ENCODE results near the gene SLC23A3.

Gene SLC23A3

GRCh38 chr2:219129589-219129988 lies 40.2 kb downstream of the SLC23A3 start:
- H3K9ac ChIP-seq (ENCODE audit: low read length in 2 of 2) = no peak overlapping the region
- H3K4me3 ChIP-seq (ENCODE audit: low read length in 2 of 2) = no peak overlapping the region
- no peaks in the 10 kb centered on the region for H3K36me3 ChIP-seq (ENCODE audit: control insufficient read depth in 2 of 2, insufficient read depth in 2 of 2, low read length in 2 of 2)
- no peaks in the 10 kb centered on the region for H3K4me1 ChIP-seq (ENCODE audit: control insufficient read depth, insufficient read depth, low read length)
- H3K9me3 ChIP-seq (ENCODE audit: control insufficient read depth in 2 of 2, low read length in 2 of 2) = no peaks in the 10 kb centered on the region
- no peaks in the 10 kb centered on the region for H3K27me3 ChIP-seq (ENCODE audit: control insufficient read depth in 1 of 2, insufficient read depth in 2 of 2, low read length in 2 of 2)
- no peak overlapping the region for H3K27ac ChIP-seq (ENCODE audit: low read length)

- no peak overlapping the region for H3K9ac ChIP-seq (ENCODE audit: low read length in 2 of 2)
- no peaks in the 10 kb centered on the region for H3K4me1 ChIP-seq (ENCODE audit: control insufficient read depth, insufficient read depth, low read length)
- no peaks in the 10 kb centered on the region for H3K36me3 ChIP-seq (ENCODE audit: control insufficient read depth in 2 of 2, insufficient read depth in 2 of 2, low read length in 2 of 2)
- H3K4me3 ChIP-seq (ENCODE audit: low read length in 2 of 2) = no peak overlapping the region
- H3K27me3 ChIP-seq (ENCODE audit: control insufficient read depth in 1 of 2, insufficient read depth in 2 of 2, low read length in 2 of 2) = no peaks in the 10 kb centered on the region
- no peak overlapping the region for H3K27ac ChIP-seq (ENCODE audit: low read length)
- H3K9me3 ChIP-seq (ENCODE audit: control insufficient read depth in 2 of 2, low read length in 2 of 2) = no peaks in the 10 kb centered on the region
These were observed 41.4 kb downstream of the SLC23A3 start for GRCh38 chr2:219128396-219128795.

- no peak overlapping the region for H3K4me3 ChIP-seq (ENCODE audit: low read length in 2 of 2)
- no peak overlapping the region for H3K9ac ChIP-seq (ENCODE audit: low read length in 2 of 2)
- no peaks in the 10 kb centered on the region for H3K27me3 ChIP-seq (ENCODE audit: control insufficient read depth in 1 of 2, insufficient read depth in 2 of 2, low read length in 2 of 2)
- no peak overlapping the region for H3K27ac ChIP-seq (ENCODE audit: low read length)
- no peaks in the 10 kb centered on the region for H3K4me1 ChIP-seq (ENCODE audit: control insufficient read depth, insufficient read depth, low read length)
- no peaks in the 10 kb centered on the region for H3K36me3 ChIP-seq (ENCODE audit: control insufficient read depth in 2 of 2, insufficient read depth in 2 of 2, low read length in 2 of 2)
- H3K9me3 ChIP-seq (ENCODE audit: control insufficient read depth in 2 of 2, low read length in 2 of 2) = no peaks in the 10 kb centered on the region
These were observed 42.7 kb downstream of the SLC23A3 start for GRCh38 chr2:219127037-219127635.

GRCh38 chr2:219126555-219126954 lies 43.3 kb downstream of the SLC23A3 start:
- H3K27ac ChIP-seq (ENCODE audit: low read length) = no peak overlapping the region
- no peak overlapping the region for H3K4me3 ChIP-seq (ENCODE audit: low read length in 2 of 2)
- H3K9me3 ChIP-seq (ENCODE audit: control insufficient read depth in 2 of 2, low read length in 2 of 2) = no peaks in the 10 kb centered on the region
- H3K27me3 ChIP-seq (ENCODE audit: control insufficient read depth in 1 of 2, insufficient read depth in 2 of 2, low read length in 2 of 2) = no peaks in the 10 kb centered on the region
- no peak overlapping the region for H3K9ac ChIP-seq (ENCODE audit: low read length in 2 of 2)
- no peaks in the 10 kb centered on the region for H3K4me1 ChIP-seq (ENCODE audit: control insufficient read depth, insufficient read depth, low read length)
- no peaks in the 10 kb centered on the region for H3K36me3 ChIP-seq (ENCODE audit: control insufficient read depth in 2 of 2, insufficient read depth in 2 of 2, low read length in 2 of 2)

GRCh38 chr2:219125886-219126270 lies 44.0 kb downstream of the SLC23A3 start:
- no peaks in the 10 kb centered on the region for H3K4me1 ChIP-seq (ENCODE audit: control insufficient read depth, insufficient read depth, low read length)
- no peaks in the 10 kb centered on the region for H3K27me3 ChIP-seq (ENCODE audit: control insufficient read depth in 1 of 2, insufficient read depth in 2 of 2, low read length in 2 of 2)
- H3K9me3 ChIP-seq (ENCODE audit: control insufficient read depth in 2 of 2, low read length in 2 of 2) = no peaks in the 10 kb centered on the region
- no peak overlapping the region for H3K9ac ChIP-seq (ENCODE audit: low read length in 2 of 2)
- no peaks in the 10 kb centered on the region for H3K36me3 ChIP-seq (ENCODE audit: control insufficient read depth in 2 of 2, insufficient read depth in 2 of 2, low read length in 2 of 2)
- no peak overlapping the region for H3K4me3 ChIP-seq (ENCODE audit: low read length in 2 of 2)
- no peak overlapping the region for H3K27ac ChIP-seq (ENCODE audit: low read length)

- no peak overlapping the region for H3K27ac ChIP-seq (ENCODE audit: low read length)
- no peak overlapping the region for H3K9ac ChIP-seq (ENCODE audit: low read length in 2 of 2)
- no peaks in the 10 kb centered on the region for H3K27me3 ChIP-seq (ENCODE audit: control insufficient read depth in 1 of 2, insufficient read depth in 2 of 2, low read length in 2 of 2)
- no peaks in the 10 kb centered on the region for H3K36me3 ChIP-seq (ENCODE audit: control insufficient read depth in 2 of 2, insufficient read depth in 2 of 2, low read length in 2 of 2)
- no peak overlapping the region for H3K4me3 ChIP-seq (ENCODE audit: low read length in 2 of 2)
- H3K9me3 ChIP-seq (ENCODE audit: control insufficient read depth in 2 of 2, low read length in 2 of 2) = no peaks in the 10 kb centered on the region
- no peaks in the 10 kb centered on the region for H3K4me1 ChIP-seq (ENCODE audit: control insufficient read depth, insufficient read depth, low read length)
These were observed 44.5 kb downstream of the SLC23A3 start for GRCh38 chr2:219125225-219125885.

GRCh38 chr2:219124381-219125110 lies 45.3 kb downstream of the SLC23A3 start:
- no peak overlapping the region for H3K27ac ChIP-seq (ENCODE audit: low read length)
- H3K4me3 ChIP-seq (ENCODE audit: low read length in 2 of 2) = no peak overlapping the region
- H3K36me3 ChIP-seq (ENCODE audit: control insufficient read depth in 2 of 2, insufficient read depth in 2 of 2, low read length in 2 of 2) = no peaks in the 10 kb centered on the region
- no peak overlapping the region for H3K9ac ChIP-seq (ENCODE audit: low read length in 2 of 2)
- H3K9me3 ChIP-seq (ENCODE audit: control insufficient read depth in 2 of 2, low read length in 2 of 2) = no peaks in the 10 kb centered on the region
- no peaks in the 10 kb centered on the region for H3K4me1 ChIP-seq (ENCODE audit: control insufficient read depth, insufficient read depth, low read length)
- H3K27me3 ChIP-seq (ENCODE audit: control insufficient read depth in 1 of 2, insufficient read depth in 2 of 2, low read length in 2 of 2) = no peaks in the 10 kb centered on the region

- Histone ChIP-seq H3K36me3 (ENCODE audit: control insufficient read depth in 2 of 2, insufficient read depth in 2 of 2, low read length in 2 of 2) (no peaks in the 10 kb centered on the region), H3K4me1 (ENCODE audit: control insufficient read depth, insufficient read depth, low read length) (no peaks in the 10 kb centered on the region), H3K9ac (ENCODE audit: low read length in 2 of 2) (no peak overlapping the region), H3K4me3 (ENCODE audit: low read length in 2 of 2) (no peak overlapping the region), H3K9me3 (ENCODE audit: control insufficient read depth in 2 of 2, low read length in 2 of 2) (no peaks in the 10 kb centered on the region), H3K27ac (ENCODE audit: low read length) (no peak overlapping the region), H3K27me3 (ENCODE audit: control insufficient read depth in 1 of 2, insufficient read depth in 2 of 2, low read length in 2 of 2) (no peaks in the 10 kb centered on the region)
These were observed 46.3 kb downstream of the SLC23A3 start for GRCh38 chr2:219123356-219124135.

- Histone ChIP-seq H3K4me1 (ENCODE audit: control insufficient read depth, insufficient read depth, low read length) (no peaks in the 10 kb centered on the region), H3K9me3 (ENCODE audit: control insufficient read depth in 2 of 2, low read length in 2 of 2) (no peaks in the 10 kb centered on the region), H3K9ac (ENCODE audit: low read length in 2 of 2) (no peak overlapping the region), H3K36me3 (ENCODE audit: control insufficient read depth in 2 of 2, insufficient read depth in 2 of 2, low read length in 2 of 2) (no peaks in the 10 kb centered on the region), H3K4me3 (ENCODE audit: low read length in 2 of 2) (no peak overlapping the region), H3K27me3 (ENCODE audit: control insufficient read depth in 1 of 2, insufficient read depth in 2 of 2, low read length in 2 of 2) (no peaks in the 10 kb centered on the region), H3K27ac (ENCODE audit: low read length) (no peak overlapping the region)
These were observed 47.4 kb downstream of the SLC23A3 start for GRCh38 chr2:219122202-219122980.

GRCh38 chr2:219120082-219120481 lies 49.7 kb downstream of the SLC23A3 start:
- Histone ChIP-seq H3K9me3 (ENCODE audit: control insufficient read depth in 2 of 2, low read length in 2 of 2) (no peaks in the 10 kb centered on the region), H3K4me3 (ENCODE audit: low read length in 2 of 2) (no peak overlapping the region), H3K36me3 (ENCODE audit: control insufficient read depth in 2 of 2, insufficient read depth in 2 of 2, low read length in 2 of 2) (no peaks in the 10 kb centered on the region), H3K9ac (ENCODE audit: low read length in 2 of 2) (no peak overlapping the region), H3K4me1 (ENCODE audit: control insufficient read depth, insufficient read depth, low read length) (no peaks in the 10 kb centered on the region), H3K27me3 (ENCODE audit: control insufficient read depth in 1 of 2, insufficient read depth in 2 of 2, low read length in 2 of 2) (no peaks in the 10 kb centered on the region), H3K27ac (ENCODE audit: low read length) (no peak overlapping the region)
